ENCODE results near the gene OR10G2. TPM values are rescaled to one million over a fixed set of nuclear protein-coding genes. Genes with fewer than 3 reads are reported as not detected.

The OR10G2 gene, protein sequence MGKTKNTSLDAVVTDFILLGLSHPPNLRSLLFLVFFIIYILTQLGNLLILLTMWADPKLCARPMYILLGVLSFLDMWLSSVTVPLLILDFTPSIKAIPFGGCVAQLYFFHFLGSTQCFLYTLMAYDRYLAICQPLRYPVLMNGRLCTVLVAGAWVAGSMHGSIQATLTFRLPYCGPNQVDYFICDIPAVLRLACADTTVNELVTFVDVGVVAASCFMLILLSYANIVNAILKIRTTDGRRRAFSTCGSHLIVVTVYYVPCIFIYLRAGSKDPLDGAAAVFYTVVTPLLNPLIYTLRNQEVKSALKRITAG
- not detected for total RNA-seq
- not detected for polyA plus RNA-seq

DNA sequence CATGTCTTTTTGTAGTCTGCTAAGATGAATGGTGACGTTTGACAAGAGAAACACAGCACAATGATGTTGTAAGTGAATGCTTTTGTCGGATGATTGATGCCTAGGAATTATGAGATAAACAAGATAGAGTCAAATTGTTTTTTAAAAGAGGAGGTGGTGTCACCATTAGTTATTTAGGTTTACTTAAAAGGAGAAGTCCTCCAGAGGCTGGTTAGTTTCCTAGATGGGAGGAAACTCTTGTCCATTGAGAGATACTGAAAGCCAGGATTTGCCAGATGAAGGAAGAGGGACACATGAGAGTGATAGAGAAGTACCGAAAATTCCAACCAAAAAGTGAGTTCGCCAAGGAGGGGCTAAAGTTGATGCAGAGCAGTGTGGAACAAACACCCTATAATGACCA, at the start of gene OR10G2:
Gene OR10G2 (minus strand): TSS at position 101 of the 400 bp plus-strand sequence. CDS start 98 bp downstream, at position 3.
- Histone ChIP-seq H3K4me3 (ENCODE audit: low read depth in 1 of 3, low read length in 3 of 3) (no peak within 1 kb of the TSS), H3K27me3 (ENCODE audit: control insufficient read depth in 4 of 4, insufficient read depth in 4 of 4, low read length in 3 of 4) (no peaks in the 10 kb centered on the region), H3K27ac (ENCODE audit: low read depth in 1 of 2, low read length in 2 of 2) (no peak within 1 kb of the TSS), H3K36me3 (ENCODE audit: control insufficient read depth in 4 of 4, insufficient read depth in 3 of 4, low read depth in 1 of 4, low read length in 3 of 4) (no peaks in the 10 kb centered on the region), H3K9ac (ENCODE audit: low read depth in 1 of 2, low read length in 2 of 2) (no peak within 1 kb of the TSS), H3K9me3 (ENCODE audit: control insufficient read depth in 4 of 4, low read length in 3 of 4) (peaks cover 0 to 6% (median under 1%) of the 10 kb centered on the region in 4 donors), H3K4me1 (ENCODE audit: control insufficient read depth in 4 of 4, insufficient read depth in 4 of 4, low read length in 3 of 4) (no peaks in the 10 kb centered on the region)
- TF ChIP-seq NR2F2 (IDR thresholded peaks at IDR 0.05) (no peak), RAD21 (IDR thresholded peaks at IDR 0.05) (no peak), SP1 (IDR thresholded peaks at IDR 0.05) (no peak), EGR1 (IDR thresholded peaks at IDR 0.05; ENCODE audit: low read depth in 2 of 2) (no peak), FOXA2 (IDR thresholded peaks at IDR 0.05) (no peak), JUND (IDR thresholded peaks at IDR 0.05) (no peak), FOXA1 (IDR thresholded peaks at IDR 0.05) (no peak), YY1 (IDR thresholded peaks at IDR 0.05) (no peak), HNF4G (IDR thresholded peaks at IDR 0.05) (no peak), RXRA (IDR thresholded peaks at IDR 0.05) (no peak), TAF1 (conservative IDR thresholded peaks at IDR 0.05) (no peak), GABPA (IDR thresholded peaks at IDR 0.05 in 1 of 2, conservative IDR thresholded peaks at IDR 0.05 in 1 of 2) (no peak)
- TF ChIP-seq, protein P1, sequence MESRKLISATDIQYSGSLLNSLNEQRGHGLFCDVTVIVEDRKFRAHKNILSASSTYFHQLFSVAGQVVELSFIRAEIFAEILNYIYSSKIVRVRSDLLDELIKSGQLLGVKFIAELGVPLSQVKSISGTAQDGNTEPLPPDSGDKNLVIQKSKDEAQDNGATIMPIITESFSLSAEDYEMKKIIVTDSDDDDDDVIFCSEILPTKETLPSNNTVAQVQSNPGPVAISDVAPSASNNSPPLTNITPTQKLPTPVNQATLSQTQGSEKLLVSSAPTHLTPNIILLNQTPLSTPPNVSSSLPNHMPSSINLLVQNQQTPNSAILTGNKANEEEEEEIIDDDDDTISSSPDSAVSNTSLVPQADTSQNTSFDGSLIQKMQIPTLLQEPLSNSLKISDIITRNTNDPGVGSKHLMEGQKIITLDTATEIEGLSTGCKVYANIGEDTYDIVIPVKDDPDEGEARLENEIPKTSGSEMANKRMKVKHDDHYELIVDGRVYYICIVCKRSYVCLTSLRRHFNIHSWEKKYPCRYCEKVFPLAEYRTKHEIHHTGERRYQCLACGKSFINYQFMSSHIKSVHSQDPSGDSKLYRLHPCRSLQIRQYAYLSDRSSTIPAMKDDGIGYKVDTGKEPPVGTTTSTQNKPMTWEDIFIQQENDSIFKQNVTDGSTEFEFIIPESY (IDR thresholded peaks at IDR 0.05): no peak
- TF ChIP-seq, protein P2, sequence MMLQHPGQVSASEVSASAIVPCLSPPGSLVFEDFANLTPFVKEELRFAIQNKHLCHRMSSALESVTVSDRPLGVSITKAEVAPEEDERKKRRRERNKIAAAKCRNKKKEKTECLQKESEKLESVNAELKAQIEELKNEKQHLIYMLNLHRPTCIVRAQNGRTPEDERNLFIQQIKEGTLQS (IDR thresholded peaks at IDR 0.05): no peak
- TF ChIP-seq, protein P3, sequence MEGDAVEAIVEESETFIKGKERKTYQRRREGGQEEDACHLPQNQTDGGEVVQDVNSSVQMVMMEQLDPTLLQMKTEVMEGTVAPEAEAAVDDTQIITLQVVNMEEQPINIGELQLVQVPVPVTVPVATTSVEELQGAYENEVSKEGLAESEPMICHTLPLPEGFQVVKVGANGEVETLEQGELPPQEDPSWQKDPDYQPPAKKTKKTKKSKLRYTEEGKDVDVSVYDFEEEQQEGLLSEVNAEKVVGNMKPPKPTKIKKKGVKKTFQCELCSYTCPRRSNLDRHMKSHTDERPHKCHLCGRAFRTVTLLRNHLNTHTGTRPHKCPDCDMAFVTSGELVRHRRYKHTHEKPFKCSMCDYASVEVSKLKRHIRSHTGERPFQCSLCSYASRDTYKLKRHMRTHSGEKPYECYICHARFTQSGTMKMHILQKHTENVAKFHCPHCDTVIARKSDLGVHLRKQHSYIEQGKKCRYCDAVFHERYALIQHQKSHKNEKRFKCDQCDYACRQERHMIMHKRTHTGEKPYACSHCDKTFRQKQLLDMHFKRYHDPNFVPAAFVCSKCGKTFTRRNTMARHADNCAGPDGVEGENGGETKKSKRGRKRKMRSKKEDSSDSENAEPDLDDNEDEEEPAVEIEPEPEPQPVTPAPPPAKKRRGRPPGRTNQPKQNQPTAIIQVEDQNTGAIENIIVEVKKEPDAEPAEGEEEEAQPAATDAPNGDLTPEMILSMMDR (IDR thresholded peaks at IDR 0.05; ENCODE audit: low read depth, low read length, missing input control): no peak
- TF ChIP-seq, protein P4, sequence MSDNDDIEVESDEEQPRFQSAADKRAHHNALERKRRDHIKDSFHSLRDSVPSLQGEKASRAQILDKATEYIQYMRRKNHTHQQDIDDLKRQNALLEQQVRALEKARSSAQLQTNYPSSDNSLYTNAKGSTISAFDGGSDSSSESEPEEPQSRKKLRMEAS (IDR thresholded peaks at IDR 0.05): no peak
- TF ChIP-seq, protein P5, sequence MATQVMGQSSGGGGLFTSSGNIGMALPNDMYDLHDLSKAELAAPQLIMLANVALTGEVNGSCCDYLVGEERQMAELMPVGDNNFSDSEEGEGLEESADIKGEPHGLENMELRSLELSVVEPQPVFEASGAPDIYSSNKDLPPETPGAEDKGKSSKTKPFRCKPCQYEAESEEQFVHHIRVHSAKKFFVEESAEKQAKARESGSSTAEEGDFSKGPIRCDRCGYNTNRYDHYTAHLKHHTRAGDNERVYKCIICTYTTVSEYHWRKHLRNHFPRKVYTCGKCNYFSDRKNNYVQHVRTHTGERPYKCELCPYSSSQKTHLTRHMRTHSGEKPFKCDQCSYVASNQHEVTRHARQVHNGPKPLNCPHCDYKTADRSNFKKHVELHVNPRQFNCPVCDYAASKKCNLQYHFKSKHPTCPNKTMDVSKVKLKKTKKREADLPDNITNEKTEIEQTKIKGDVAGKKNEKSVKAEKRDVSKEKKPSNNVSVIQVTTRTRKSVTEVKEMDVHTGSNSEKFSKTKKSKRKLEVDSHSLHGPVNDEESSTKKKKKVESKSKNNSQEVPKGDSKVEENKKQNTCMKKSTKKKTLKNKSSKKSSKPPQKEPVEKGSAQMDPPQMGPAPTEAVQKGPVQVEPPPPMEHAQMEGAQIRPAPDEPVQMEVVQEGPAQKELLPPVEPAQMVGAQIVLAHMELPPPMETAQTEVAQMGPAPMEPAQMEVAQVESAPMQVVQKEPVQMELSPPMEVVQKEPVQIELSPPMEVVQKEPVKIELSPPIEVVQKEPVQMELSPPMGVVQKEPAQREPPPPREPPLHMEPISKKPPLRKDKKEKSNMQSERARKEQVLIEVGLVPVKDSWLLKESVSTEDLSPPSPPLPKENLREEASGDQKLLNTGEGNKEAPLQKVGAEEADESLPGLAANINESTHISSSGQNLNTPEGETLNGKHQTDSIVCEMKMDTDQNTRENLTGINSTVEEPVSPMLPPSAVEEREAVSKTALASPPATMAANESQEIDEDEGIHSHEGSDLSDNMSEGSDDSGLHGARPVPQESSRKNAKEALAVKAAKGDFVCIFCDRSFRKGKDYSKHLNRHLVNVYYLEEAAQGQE (IDR thresholded peaks at IDR 0.05): no peak
- 66% methylated on average over 4 of the region's 4 CpGs for WGBS
- DNase-seq (ENCODE audit: low spot score): no peak

All from liver (tissue), 9 donors.